NCI-H128 (cell line): ENCODE data around the gene DNAH10.

ENCODE experiments used
- DNase-seq: peaks from one replicate; lab custom pipeline; 2025; ENCODE audit not compliant: unreplicated experiment; lab: John Stamatoyannopoulos, UW

DNAH10 gene

DNA sequence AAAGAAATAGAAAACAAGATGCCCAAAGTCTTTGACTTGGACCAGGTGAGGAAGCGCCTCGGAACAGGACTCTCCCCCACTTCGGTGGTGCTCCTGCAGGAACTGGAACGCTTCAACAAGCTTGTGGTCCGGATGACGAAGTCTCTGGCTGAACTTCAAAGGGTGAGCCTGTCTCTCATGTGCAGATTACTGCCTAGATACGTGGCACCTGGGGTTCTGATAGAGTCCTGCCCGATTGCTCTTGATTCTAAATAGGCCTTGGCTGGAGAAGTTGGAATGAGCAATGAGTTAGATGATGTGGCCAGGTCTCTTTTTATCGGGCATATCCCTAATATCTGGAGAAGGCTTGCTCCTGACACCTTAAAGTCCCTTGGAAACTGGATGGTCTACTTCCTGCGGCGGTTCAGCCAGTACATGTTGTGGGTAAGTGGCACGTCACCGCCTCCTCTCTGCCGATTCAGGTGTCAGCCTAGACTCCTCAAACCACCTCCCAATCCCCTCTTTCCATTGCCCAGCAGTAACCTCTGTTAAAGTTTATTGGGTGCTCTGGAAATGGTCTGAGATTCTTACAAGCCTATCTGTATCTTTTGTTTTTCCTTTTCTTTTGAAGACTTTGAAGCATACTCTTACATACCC, 169.7 kb downstream of the DNAH10 start:
- no peak for DNase-seq

- no peak for DNase-seq
Observed at GRCh38 chr12:123933214-123933613, 171.1 kb downstream of the DNAH10 start.

- no peak for DNase-seq
Observed at GRCh38 chr12:123934016-123934620, 172.0 kb downstream of the DNAH10 start.

DNA sequence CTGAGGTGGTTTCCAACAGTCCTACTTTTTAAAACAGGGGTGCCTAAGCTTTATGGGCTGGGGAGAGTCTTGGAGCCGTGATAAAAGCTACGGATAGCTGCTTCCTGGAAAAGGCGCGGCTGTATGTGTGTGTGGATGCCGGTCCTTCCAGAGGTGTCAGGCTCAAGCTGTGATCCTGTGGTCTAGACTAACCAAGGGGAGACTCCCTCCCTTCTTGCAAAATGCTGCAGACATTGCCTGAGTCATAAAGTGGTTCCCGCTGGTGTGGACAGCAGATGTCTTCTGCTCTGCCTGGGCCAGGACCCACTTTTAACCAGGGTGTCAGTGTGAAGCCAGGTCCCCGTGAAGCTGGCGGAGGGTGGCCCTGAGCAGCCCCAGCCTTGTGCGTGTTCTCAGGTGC, 172.7 kb downstream of the DNAH10 start:
- no peak for DNase-seq

DNA sequence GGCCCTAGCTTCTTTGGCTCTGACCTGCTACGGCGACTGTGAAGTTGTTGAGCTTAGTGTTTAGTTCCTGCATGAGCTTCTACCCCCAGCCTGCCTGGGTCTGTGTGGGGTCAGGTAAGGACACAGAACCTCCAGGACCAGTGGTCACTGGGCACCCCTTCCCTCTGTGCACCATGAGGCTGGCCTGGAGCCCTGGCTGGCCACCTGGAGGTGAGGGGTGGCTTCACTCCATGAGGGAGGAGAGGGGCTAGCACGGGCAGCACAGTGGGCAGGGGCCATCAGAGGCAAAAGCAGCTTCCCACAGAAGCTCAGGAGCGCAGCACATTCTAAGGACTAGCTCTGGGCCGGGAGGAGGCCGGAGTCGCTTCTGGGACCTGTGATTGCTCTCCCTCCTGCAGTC, 173.9 kb downstream of the DNAH10 start:
- no peak for DNase-seq

DNA sequence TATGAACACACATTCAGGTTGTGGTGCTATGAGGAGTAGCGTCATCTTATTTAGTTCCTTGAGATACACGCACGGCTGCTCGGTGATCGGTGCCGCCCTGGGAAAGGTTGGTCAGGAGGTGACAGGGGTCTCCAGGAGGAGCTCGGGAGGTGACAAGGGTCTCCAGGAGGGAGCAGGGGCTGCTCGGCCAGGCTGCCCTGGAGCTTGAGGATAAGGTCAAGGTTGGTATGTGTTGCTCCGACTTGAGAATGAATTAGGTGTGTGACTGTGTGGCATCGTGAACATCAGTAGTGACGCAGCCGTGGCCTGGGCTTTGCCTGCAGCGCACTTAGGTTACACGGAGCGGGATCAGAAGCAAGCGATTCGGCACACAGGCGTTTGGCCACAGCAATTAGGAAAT, 174.4 kb downstream of the DNAH10 start:
- no peak for DNase-seq

DNA sequence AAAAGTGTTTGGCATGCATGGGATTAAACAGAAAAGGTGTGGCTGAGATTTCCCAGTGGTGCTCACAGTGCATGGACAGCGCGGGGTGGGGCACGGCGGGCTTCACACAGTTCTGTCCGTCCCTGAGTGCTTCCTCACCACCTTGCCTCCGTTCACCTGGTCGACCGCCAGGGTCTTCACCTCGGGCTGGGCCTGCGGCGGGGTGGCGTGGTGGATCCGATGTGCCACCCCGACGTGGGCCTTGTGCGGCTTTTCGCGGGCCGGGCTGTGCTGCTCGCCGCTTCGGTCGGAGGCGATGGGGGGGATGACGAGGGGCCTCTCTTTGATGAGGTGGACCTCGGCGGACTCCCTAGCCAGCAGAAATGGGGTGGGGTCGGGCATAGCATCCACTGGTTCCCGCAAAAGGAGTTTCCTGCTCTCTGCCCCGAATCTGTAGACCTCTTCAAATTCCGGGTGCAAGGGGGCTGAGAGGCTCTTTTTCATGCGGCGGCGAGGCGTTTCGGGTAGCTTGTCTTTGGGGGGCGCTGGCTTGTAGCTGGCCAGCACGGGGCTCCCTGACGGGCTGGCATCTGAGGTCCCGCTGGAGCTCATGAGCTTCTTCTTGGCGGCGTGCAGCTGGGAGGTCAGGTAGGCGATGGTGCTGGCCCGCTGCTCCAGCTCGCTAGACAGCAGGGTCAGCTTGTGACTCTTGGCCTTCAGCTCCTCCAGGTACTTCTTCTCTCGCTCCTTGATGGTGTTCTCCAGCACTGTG, 175.0 kb downstream of the DNAH10 start:
- DNase-seq, result no peak

DNA sequence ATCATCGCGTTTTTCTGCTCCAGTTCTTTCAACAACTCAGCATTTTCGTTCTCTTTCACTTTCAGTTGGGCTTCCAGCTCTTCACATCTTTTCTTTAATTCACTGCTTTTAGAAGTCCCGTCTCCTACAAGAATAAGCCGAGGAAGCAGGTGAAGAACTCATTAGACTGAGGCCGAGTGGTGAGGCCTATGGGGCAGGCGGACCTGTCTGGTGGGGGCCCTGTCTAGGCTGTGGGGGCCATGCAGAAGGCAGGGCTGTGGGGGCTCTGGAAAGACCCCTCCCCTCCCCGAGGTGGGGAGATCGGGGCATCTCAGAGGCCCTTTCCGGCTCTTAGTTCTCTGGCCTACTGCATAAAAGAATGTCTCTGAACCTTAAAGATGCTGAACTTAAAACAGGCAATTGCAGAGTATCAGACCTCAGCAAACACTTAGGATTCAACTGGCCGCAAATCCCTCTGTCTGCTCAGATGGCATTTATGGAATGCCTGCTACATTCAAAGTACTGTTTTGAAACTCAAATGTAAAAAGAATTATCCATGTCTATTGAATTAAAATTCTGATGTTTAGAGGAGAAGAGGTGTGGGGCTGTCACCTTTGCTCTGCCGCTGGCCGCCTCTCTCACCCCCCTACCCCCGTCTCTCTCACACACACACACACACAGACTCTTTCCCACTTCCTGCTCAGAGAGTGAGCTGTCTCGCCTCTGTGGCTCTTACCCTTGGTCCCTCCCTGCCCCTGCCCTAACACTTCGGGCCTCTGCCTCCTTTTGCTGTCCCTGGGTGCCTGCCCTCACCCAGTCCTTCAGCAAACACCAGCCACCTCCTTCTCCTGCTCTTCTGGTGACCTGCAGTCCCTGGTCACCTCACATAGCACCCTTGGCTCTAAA, 175.8 kb downstream of the DNAH10 start:
- DNase-seq, result no peak

GRCh38 chr12:123938679-123939480, 176.8 kb downstream of the DNAH10 start:
- DNase-seq, result no peak

- no peak for DNase-seq
Observed at GRCh38 chr12:123939716-123940626, 177.9 kb downstream of the DNAH10 start.

GRCh38 chr12:123940627-123940966, 178.5 kb downstream of the DNAH10 start:
- no peak for DNase-seq

DNA sequence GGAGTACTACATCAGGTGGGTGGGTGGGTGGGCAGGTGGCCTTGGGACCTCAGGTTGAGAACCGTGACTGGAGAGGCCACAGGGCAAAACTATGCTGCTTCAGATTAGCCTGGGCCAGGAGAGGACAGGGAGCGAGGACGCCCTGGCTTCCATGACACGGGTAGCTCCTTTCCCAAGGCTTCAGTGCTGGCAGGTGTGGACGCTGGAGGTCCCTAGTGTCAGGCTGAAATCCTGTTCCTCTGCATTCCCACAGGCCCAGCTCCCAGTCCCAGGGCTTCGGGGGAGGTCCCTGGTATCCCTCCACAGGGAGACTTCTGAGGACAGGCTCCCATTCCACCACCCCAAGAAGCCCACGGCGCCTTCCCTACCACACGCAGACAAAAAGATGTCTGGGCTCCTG, 178.9 kb downstream of the DNAH10 start:
- no peak for DNase-seq

DNA sequence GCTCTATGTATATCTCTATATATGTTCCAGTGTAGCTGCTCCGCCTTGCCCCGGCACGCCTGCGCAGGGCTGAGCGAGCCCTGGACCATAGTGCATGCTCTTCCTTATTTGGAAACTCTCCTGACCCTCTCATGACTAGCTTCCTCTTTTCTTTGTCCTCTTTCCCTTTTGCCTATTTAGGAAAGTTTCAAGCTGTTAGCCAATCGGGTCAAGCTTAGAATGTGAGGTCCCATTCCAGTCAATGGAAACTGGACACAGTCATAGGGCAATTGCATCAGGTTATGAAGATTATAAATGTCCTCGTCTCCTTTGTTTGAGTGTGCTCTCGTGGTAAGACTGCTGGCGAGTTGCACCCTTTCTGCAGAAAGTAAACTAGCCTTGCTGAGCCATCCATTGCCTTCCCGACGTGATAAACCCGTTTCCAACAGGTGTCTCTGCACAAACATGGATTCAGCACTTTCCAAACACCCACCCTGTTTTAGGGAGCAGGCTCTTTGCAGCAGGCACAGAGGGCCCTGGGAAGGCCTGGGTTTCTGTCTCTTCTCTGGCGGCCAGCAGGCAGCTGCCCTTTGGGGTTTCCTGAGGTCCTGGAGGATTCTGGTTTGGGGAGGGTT, 179.6 kb downstream of the DNAH10 start:
- DNase-seq, result no peak

DNA sequence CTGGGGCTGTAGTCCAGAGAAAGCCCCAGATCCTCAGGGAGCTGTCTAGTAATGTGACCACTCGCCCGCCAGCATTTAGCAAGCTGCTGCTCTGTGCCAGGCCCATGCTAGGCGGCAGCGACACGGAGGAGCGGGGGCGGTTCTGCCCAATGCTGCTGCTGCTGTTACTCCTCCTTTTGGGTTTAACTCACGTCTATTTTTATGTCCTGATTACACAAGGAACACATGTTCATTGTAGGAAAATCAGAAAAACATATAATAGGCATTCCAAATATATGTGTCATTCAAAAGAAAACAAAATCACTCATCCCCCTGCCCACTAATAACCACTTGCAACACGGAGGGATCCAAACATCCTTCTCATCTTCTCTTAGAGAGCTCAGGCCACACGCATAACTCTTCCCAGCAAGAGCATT, 180.1 kb downstream of the DNAH10 start:
- DNase-seq, result no peak

DNA sequence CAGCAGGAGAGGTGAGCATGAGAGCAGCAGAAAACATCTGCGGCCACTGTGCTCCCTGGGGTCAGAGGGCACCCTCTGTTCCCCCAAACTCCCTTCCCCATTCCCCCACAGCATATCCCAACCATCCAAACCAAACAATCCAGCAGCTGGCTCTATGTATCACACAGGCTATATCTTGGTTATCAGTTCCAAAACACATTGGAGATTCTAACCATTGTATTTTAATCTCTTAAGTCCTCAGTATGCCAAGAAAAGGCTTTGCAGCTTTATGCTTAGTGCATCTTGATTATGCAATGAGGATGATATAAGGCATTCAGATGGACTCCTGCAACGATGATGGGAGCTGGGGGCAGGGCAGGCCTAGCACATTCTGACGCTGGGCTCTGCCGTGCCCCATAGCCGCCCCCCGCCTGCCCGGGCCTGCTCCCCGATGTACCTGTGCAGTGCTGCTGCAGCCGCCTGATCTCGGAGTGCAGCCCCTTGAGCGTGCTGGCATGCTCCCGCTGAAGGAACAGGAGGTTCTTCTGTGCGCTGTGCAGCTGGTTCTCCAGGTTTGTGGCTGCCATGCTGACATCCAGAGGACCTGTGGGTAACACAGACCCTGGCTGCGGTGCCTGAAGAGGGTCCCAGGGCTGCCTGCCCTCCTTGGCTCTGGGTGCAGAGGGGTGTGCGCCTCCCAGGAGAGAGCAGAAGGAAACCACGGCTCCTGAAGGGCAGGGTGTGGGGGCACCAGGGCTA, 181.0 kb downstream of the DNAH10 start:
- DNase-seq, result no peak

- DNase-seq, result no peak
Observed at GRCh38 chr12:123943816-123944215, 181.7 kb downstream of the DNAH10 start.

GRCh38 chr12:123944696-123945095, 182.6 kb downstream of the DNAH10 start:
- DNase-seq, result no peak

- DNase-seq, result no peak
Observed at GRCh38 chr12:123945287-123946151, 183.4 kb downstream of the DNAH10 start.
